IPS-18c (cell line): ENCODE data around the gene RPLP1.

Experiments used
- H3K4me3 ChIP-seq: 2 replicates; pipeline ENCODE4 v1.7.0; 2013; ENCODE audit warnings: low read depth, mild to moderate bottlenecking, low read length, moderate library complexity; ENCODE audit not compliant: insufficient read depth
- H3K9me3 ChIP-seq: one replicate; pipeline ENCODE4 v1.6.1; 2013; ENCODE audit warnings: mild to moderate bottlenecking, low read length, moderate library complexity; ENCODE audit not compliant: control insufficient read depth, insufficient read depth

RPLP1 gene

GRCh38 chr15:69460481-69460880 is 7.9 kb downstream of the RPLP1 start:
- no peaks in the 10 kb centered on the region for H3K9me3 ChIP-seq

GRCh38 chr15:69462030-69462492 is 9.4 kb downstream of the RPLP1 start:
- Histone ChIP-seq H3K9me3 (no peaks in the 10 kb centered on the region), H3K4me3 (peak overlapping the region; percentile 20)

More at GRCh38 chr15:69460481-69460880, 7.9 kb downstream of the RPLP1 start:
- H3K4me3 ChIP-seq = no peak overlapping the region

GRCh38 chr15:69462493-69463181 is 10.0 kb downstream of the RPLP1 start:
- H3K9me3 ChIP-seq = no peaks in the 10 kb centered on the region
- peak overlapping the region; percentile 16; the same call in 1 of the 2 replicates for H3K4me3 ChIP-seq

GRCh38 chr15:69463182-69463756 is 10.7 kb downstream of the RPLP1 start:
- Histone ChIP-seq H3K4me3 (peak overlapping the region; percentile 16; the same call in 1 of the 2 replicates), H3K9me3 (no peaks in the 10 kb centered on the region)

- Histone ChIP-seq H3K9me3 (no peaks in the 10 kb centered on the region), H3K4me3 (no peak overlapping the region)
Observed at GRCh38 chr15:69465253-69465652, 12.6 kb downstream of the RPLP1 start.

GRCh38 chr15:69466733-69467132 is 14.1 kb downstream of the RPLP1 start:
- Histone ChIP-seq H3K4me3 (no peak overlapping the region), H3K9me3 (no peaks in the 10 kb centered on the region)

- Histone ChIP-seq H3K9me3 (no peaks in the 10 kb centered on the region), H3K4me3 (no peak overlapping the region)
Observed at GRCh38 chr15:69467636-69468035, 15.0 kb downstream of the RPLP1 start.

GRCh38 chr15:69468241-69469121 is 15.9 kb downstream of the RPLP1 start:
- H3K9me3 ChIP-seq = no peaks in the 10 kb centered on the region
- H3K4me3 ChIP-seq = no peak overlapping the region

- no peaks in the 10 kb centered on the region for H3K9me3 ChIP-seq
- no peak overlapping the region for H3K4me3 ChIP-seq
Observed at GRCh38 chr15:69469467-69470201, 17.0 kb downstream of the RPLP1 start.

- no peak overlapping the region for H3K4me3 ChIP-seq
- H3K9me3 ChIP-seq = no peaks in the 10 kb centered on the region
Observed at GRCh38 chr15:69472046-69472445, 19.4 kb downstream of the RPLP1 start.

GRCh38 chr15:69472562-69472961 is 19.9 kb downstream of the RPLP1 start:
- H3K9me3 ChIP-seq = no peaks in the 10 kb centered on the region
- no peak overlapping the region for H3K4me3 ChIP-seq

- Histone ChIP-seq H3K9me3 (no peaks in the 10 kb centered on the region), H3K4me3 (no peak overlapping the region)
Observed at GRCh38 chr15:69474291-69474690, 21.7 kb downstream of the RPLP1 start.

- no peak overlapping the region for H3K4me3 ChIP-seq
Observed at GRCh38 chr15:69474846-69475455, 22.3 kb downstream of the RPLP1 start.

GRCh38 chr15:69475769-69476358 is 23.2 kb downstream of the RPLP1 start:
- no peaks in the 10 kb centered on the region for H3K9me3 ChIP-seq
- no peak overlapping the region for H3K4me3 ChIP-seq

More at GRCh38 chr15:69474846-69475455, 22.3 kb downstream of the RPLP1 start:
- H3K9me3 ChIP-seq = no peaks in the 10 kb centered on the region

GRCh38 chr15:69476704-69477473 is 24.3 kb downstream of the RPLP1 start:
- H3K4me3 ChIP-seq = no peak overlapping the region
- no peaks in the 10 kb centered on the region for H3K9me3 ChIP-seq

GRCh38 chr15:69478259-69478781 is 25.7 kb downstream of the RPLP1 start:
- Histone ChIP-seq H3K4me3 (no peak overlapping the region), H3K9me3 (no peaks in the 10 kb centered on the region)
